ENCODE data around the gene RAPGEF4. TPM values are rescaled to one million over a fixed set of nuclear protein-coding genes. Genes with fewer than 3 reads are reported as not detected.
A peak's percentile ranks its signal among the peaks of the same experiment; 100 is the strongest.

Gene RAPGEF4
- total RNA-seq, 1 experiment from 2014 or later = 2.2 TPM

DNA sequence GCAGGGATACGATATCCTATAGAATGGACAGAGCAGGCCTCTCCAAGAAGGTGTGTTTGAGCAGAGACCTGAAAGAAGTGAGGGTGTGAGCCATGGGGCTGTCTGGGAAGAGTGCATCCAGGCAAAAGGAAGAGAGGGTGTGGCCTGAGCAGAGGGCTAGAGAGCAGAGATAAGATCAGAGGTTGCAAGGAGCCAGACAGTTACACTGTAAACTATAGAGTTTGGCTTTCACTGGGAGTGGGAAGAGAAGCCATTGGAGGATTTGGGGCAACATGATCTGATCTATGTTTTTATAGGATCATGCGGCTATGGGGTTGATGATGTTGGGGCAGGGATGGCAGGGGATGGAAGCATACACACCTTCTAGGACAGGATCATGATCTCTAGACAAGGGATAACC is 215.9 kb downstream of the RAPGEF4 start:
- Mint-ChIP-seq H3K4me1 (peaks cover 14% of the 10 kb centered on the region), H3K9me3 (peaks cover 8% of the 10 kb centered on the region), H3K4me3 (no peak overlapping the region), H3K36me3 (no peaks in the 10 kb centered on the region), H3K27me3 (ENCODE audit: low read depth) (peaks cover 9% of the 10 kb centered on the region), H3K27ac (no peak overlapping the region)
- ATAC-seq (peak; percentile 66), DNase-seq (ENCODE audit: low spot score) (no peak)
- ChIA-PET POLR2A (no interaction called here), CTCF (no interaction called here)
- TF ChIP-seq EMX1 (CRISPR knock-in tag; IDR thresholded peaks at IDR 0.05) (no peak), GRHL2 (CRISPR knock-in tag; IDR thresholded peaks at IDR 0.05; ENCODE audit: insufficient replicate concordance, severe bottlenecking) (no peak), PRRX2 (CRISPR knock-in tag; IDR thresholded peaks at IDR 0.05) (no peak), ZNF219 (CRISPR knock-in tag; IDR thresholded peaks at IDR 0.05; ENCODE audit: borderline replicate concordance) (no peak), ZNF396 (CRISPR knock-in tag; IDR thresholded peaks at IDR 0.05; ENCODE audit: borderline replicate concordance) (no peak), JAZF1 (CRISPR knock-in tag; IDR thresholded peaks at IDR 0.05) (no peak), NR3C1 (CRISPR knock-in tag; conservative IDR thresholded peaks at IDR 0.05; ENCODE audit: low read depth) (no peak), FOXK1 (CRISPR knock-in tag; IDR thresholded peaks at IDR 0.05) (no peak), FOXP1 (CRISPR knock-in tag; IDR thresholded peaks at IDR 0.05; ENCODE audit: borderline replicate concordance) (no peak), KAT7 (CRISPR knock-in tag; IDR thresholded peaks at IDR 0.05; ENCODE audit: borderline replicate concordance) (no peak), ESRRA (CRISPR knock-in tag; IDR thresholded peaks at IDR 0.05; ENCODE audit: borderline replicate concordance) (no peak), MXD4 (CRISPR knock-in tag; IDR thresholded peaks at IDR 0.05; ENCODE audit: borderline replicate concordance) (no peak), ZBTB21 (CRISPR knock-in tag; IDR thresholded peaks at IDR 0.05; ENCODE audit: borderline replicate concordance) (no peak)
- TF ChIP-seq, protein P1, sequence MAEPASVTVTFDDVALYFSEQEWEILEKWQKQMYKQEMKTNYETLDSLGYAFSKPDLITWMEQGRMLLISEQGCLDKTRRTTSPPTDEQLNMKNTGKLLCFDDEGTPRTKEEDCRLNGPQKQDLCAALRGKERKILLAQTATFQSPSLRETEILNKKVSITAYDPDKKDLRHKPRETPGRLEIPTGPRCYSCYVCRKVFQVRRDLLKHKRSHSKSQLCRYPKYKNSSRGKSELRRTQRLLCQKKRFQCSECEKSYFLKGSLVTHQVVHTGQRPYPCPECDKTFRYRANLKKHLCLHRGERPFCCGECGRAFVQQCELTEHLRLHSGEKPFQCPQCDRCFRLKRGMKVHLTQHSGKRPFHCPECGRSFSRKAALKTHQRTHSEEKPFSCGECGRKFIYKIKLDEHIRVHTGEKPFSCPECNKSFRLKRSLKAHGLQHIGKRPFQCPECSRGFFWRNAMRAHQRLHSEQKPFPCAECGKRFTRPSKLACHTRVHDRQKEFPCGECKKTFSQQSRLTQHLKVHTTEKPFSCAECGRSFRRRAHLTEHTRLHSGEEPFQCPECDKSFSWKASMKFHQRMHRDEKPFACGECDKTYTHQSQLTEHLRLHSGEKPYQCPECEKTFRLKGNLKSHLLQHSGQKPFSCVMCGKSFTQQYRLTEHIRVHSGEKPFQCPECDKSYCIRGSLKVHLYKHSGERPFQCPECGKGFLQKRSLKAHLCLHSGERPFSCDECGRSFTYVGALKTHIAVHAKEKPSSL (CRISPR knock-in tag; conservative IDR thresholded peaks at IDR 0.05) = no peak
- TF ChIP-seq, protein P2, sequence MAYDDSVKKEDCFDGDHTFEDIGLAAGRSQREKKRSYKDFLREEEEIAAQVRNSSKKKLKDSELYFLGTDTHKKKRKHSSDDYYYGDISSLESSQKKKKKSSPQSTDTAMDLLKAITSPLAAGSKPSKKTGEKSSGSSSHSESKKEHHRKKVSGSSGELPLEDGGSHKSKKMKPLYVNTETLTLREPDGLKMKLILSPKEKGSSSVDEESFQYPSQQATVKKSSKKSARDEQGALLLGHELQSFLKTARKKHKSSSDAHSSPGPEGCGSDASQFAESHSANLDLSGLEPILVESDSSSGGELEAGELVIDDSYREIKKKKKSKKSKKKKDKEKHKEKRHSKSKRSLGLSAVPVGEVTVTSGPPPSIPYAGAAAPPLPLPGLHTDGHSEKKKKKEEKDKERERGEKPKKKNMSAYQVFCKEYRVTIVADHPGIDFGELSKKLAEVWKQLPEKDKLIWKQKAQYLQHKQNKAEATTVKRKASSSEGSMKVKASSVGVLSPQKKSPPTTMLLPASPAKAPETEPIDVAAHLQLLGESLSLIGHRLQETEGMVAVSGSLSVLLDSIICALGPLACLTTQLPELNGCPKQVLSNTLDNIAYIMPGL (CRISPR knock-in tag; IDR thresholded peaks at IDR 0.05) = no peak
- TF ChIP-seq, protein P3, sequence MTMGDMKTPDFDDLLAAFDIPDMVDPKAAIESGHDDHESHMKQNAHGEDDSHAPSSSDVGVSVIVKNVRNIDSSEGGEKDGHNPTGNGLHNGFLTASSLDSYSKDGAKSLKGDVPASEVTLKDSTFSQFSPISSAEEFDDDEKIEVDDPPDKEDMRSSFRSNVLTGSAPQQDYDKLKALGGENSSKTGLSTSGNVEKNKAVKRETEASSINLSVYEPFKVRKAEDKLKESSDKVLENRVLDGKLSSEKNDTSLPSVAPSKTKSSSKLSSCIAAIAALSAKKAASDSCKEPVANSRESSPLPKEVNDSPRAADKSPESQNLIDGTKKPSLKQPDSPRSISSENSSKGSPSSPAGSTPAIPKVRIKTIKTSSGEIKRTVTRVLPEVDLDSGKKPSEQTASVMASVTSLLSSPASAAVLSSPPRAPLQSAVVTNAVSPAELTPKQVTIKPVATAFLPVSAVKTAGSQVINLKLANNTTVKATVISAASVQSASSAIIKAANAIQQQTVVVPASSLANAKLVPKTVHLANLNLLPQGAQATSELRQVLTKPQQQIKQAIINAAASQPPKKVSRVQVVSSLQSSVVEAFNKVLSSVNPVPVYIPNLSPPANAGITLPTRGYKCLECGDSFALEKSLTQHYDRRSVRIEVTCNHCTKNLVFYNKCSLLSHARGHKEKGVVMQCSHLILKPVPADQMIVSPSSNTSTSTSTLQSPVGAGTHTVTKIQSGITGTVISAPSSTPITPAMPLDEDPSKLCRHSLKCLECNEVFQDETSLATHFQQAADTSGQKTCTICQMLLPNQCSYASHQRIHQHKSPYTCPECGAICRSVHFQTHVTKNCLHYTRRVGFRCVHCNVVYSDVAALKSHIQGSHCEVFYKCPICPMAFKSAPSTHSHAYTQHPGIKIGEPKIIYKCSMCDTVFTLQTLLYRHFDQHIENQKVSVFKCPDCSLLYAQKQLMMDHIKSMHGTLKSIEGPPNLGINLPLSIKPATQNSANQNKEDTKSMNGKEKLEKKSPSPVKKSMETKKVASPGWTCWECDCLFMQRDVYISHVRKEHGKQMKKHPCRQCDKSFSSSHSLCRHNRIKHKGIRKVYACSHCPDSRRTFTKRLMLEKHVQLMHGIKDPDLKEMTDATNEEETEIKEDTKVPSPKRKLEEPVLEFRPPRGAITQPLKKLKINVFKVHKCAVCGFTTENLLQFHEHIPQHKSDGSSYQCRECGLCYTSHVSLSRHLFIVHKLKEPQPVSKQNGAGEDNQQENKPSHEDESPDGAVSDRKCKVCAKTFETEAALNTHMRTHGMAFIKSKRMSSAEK (CRISPR knock-in tag; IDR thresholded peaks at IDR 0.05; ENCODE audit: borderline replicate concordance) = no peak
- TF ChIP-seq, protein P4, sequence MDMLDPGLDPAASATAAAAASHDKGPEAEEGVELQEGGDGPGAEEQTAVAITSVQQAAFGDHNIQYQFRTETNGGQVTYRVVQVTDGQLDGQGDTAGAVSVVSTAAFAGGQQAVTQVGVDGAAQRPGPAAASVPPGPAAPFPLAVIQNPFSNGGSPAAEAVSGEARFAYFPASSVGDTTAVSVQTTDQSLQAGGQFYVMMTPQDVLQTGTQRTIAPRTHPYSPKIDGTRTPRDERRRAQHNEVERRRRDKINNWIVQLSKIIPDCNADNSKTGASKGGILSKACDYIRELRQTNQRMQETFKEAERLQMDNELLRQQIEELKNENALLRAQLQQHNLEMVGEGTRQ (CRISPR knock-in tag; IDR thresholded peaks at IDR 0.05) = no peak

DNA sequence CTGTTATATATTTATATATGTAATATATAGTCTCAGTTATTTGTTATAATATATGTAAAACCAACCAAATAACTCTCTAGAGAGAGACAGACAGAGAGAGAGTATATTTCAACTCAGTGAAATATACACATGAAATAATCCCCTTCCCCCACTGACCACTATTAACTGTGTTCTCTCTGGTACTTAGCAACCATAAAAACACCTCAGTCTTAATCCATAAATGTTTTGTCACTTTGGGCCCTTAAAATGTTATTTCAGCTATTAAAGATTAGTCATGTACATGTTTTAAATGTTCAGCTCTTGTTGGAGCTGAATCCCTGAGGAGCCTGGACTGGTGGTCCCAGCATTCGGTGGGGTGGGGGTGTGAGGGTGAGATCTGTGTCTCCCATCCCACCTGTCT is 217.8 kb downstream of the RAPGEF4 start:
- H3K27ac Mint-ChIP-seq = no peak overlapping the region
- TF ChIP-seq FOXK1 (CRISPR knock-in tag; IDR thresholded peaks at IDR 0.05) = no peak
- TF ChIP-seq, protein P5, sequence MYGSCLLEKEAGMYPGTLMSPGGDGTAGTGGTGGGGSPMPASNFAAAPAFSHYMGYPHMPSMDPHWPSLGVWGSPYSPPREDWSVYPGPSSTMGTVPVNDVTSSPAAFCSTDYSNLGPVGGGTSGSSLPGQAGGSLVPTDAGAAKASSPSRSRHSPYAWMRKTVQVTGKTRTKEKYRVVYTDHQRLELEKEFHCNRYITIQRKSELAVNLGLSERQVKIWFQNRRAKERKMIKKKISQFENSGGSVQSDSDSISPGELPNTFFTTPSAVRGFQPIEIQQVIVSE (CRISPR knock-in tag; IDR thresholded peaks at IDR 0.05; ENCODE audit: borderline replicate concordance) = no peak
- TF ChIP-seq, protein P1 (CRISPR knock-in tag; conservative IDR thresholded peaks at IDR 0.05) = no peak
- TF ChIP-seq, protein P6, sequence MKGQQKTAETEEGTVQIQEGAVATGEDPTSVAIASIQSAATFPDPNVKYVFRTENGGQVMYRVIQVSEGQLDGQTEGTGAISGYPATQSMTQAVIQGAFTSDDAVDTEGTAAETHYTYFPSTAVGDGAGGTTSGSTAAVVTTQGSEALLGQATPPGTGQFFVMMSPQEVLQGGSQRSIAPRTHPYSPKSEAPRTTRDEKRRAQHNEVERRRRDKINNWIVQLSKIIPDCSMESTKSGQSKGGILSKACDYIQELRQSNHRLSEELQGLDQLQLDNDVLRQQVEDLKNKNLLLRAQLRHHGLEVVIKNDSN (CRISPR knock-in tag; IDR thresholded peaks at IDR 0.05) = no peak
- TF ChIP-seq, protein P7, sequence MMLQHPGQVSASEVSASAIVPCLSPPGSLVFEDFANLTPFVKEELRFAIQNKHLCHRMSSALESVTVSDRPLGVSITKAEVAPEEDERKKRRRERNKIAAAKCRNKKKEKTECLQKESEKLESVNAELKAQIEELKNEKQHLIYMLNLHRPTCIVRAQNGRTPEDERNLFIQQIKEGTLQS (CRISPR knock-in tag; conservative IDR thresholded peaks at IDR 0.05) = no peak
- TF ChIP-seq RELA (CRISPR knock-in tag; IDR thresholded peaks at IDR 0.05; ENCODE audit: borderline replicate concordance) = no peak

More for the DNA sequence above, 217.8 kb downstream of the RAPGEF4 start:
- DNase-seq (ENCODE audit: low spot score) (no peak), ATAC-seq (no peak)
- Mint-ChIP-seq H3K27me3 (ENCODE audit: low read depth) (no peaks in the 10 kb centered on the region; the same call in 1 of the 2 replicates), H3K4me1 (peaks cover 12% of the 10 kb centered on the region), H3K4me3 (no peak overlapping the region), H3K36me3 (no peaks in the 10 kb centered on the region), H3K9me3 (peaks cover 2% of the 10 kb centered on the region)
- ChIA-PET CTCF (interaction anchor here (0.6 to 1.5 kb wide), 3 partner anchors 22 to 252 kb away, joined by 3 to 4 read pairs (median 3); no protein-coding TSS in a partner anchor), POLR2A (no interaction called here)
